HepG2 (cell line): ENCODE measurements around the gene SLC4A9. TPM values are rescaled to one million over a fixed set of nuclear protein-coding genes. Genes with fewer than 3 reads are reported as not detected.

ENCODE experiments used
- ATRX ChIP-seq: sonication (generic); formaldehyde crosslinking; IDR thresholded peaks from 2 replicates; pipeline ENCODE4 v1.4.0; 2020; ENCODE audit warnings: missing genetic modification reagents, borderline replicate concordance
- CENPX ChIP-seq: sonication (generic); formaldehyde crosslinking; IDR thresholded peaks from 2 replicates; pipeline ENCODE4 v1.9.0; 2021; ENCODE audit warnings: mild to moderate bottlenecking, missing genetic modification reagents, moderate library complexity
- ETV5 ChIP-seq: IDR thresholded peaks from 2 replicates; pipeline ENCODE4 v1.6.1; 2018; ENCODE audit warnings: missing biosample characterization, missing genetic modification reagents, inconsistent platforms, borderline replicate concordance
- FOXP1 ChIP-seq, 2 experiments: fragments of 450-650 bp in 1 of 2; IDR thresholded peaks; 2 replicates each; pipeline ENCODE4 v1.6.1; 2017 to 2018; ENCODE audit warnings: antibody characterized with exemption in 1 of 2
- PHF21A ChIP-seq: sonication (generic); formaldehyde crosslinking; IDR thresholded peaks from 2 replicates; pipeline ENCODE4 v1.5.0; 2020; ENCODE audit warnings: mild to moderate bottlenecking, missing genetic modification reagents
- ZC3H4 ChIP-seq: sonication (generic); formaldehyde crosslinking; IDR thresholded peaks from 2 replicates; pipeline ENCODE4 v1.4.0; 2020; ENCODE audit warnings: missing genetic modification reagents, borderline replicate concordance
- ZNF530 ChIP-seq: sonication (generic); formaldehyde crosslinking; IDR thresholded peaks from 2 replicates; pipeline ENCODE4 v1.5.0; 2020; ENCODE audit warnings: low read depth, mild to moderate bottlenecking, missing genetic modification reagents
- polyA plus RNA-seq, 8 experiments: library from polyadenylated mRNA; depleted of rRNA in 3 of 8; stranded (reverse) in 7 of 8; unstranded in 1 of 8; fragments of >200 nt; fragmentation: Illumina TruSeq in 4 of 8; extraction: Trizol in 4 of 8; gene quantifications; 2 replicates each; pipeline versions ENCODE4 v1.2.1 to v1.2.3, GENCODE V29; 2011 to 2016; ENCODE audit warnings: low read depth in 4 of 8, missing spikeins in 1 of 8, mixed read lengths in 1 of 8; ENCODE audit not compliant: insufficient read depth in 1 of 8
- total RNA-seq, 5 experiments: library from RNA; depleted of rRNA; stranded (reverse); fragments of >200 nt; fragmentation: Illumina TruSeq; extraction: Trizol; gene quantifications; 2 replicates each; pipeline ENCODE4 v1.2.3, GENCODE V29; 2016; ENCODE audit warnings: low read depth in 1 of 5
- TF ChIP-seq, protein P1 (sequence below): IDR thresholded peaks from 2 replicates; pipeline ENCODE4 v1.6.1; 2016; ENCODE audit warnings: low read depth
- TF ChIP-seq, protein P2 (sequence below): sonication (generic); formaldehyde crosslinking; IDR thresholded peaks from 2 replicates; pipeline ENCODE4 v1.4.0; 2020; ENCODE audit warnings: mild to moderate bottlenecking, missing genetic modification reagents, borderline replicate concordance
- TF ChIP-seq, protein P3 (sequence below): sonication (generic); formaldehyde crosslinking; IDR thresholded peaks from 2 replicates; pipeline ENCODE4 v1.9.0; 2021; ENCODE audit warnings: missing genetic modification reagents, mild to moderate bottlenecking, borderline replicate concordance
- TF ChIP-seq, protein P4 (sequence below): sonication (generic); formaldehyde crosslinking; IDR thresholded peaks from 2 replicates; pipeline ENCODE4 v1.9.0; 2021; ENCODE audit warnings: missing genetic modification reagents, borderline replicate concordance

The SLC4A9 gene
- total and polyA plus RNA-seq, 2 of the 13 experiments (the other 11 are each of a cell fraction or from before 2014, with no cell fraction given): not detected

DNA sequence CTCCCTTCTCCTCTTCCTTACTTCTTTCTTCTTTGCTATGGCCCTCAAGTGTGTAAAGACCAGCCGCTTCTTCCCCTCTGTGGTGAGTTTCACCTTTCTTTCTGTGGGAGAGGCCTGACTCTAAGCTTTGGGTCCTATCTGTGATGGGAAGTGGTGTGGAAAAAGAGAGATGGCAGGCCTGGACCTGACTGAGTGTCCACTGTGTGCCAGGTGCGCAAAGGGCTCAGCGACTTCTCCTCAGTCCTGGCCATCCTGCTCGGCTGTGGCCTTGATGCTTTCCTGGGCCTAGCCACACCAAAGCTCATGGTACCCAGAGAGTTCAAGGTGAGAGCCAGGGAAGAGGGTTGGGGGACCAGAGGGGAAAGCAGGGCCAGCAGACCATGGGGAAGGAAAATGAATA, 5.9 kb downstream of the SLC4A9 start (continued):
- TF ChIP-seq, protein P1, sequence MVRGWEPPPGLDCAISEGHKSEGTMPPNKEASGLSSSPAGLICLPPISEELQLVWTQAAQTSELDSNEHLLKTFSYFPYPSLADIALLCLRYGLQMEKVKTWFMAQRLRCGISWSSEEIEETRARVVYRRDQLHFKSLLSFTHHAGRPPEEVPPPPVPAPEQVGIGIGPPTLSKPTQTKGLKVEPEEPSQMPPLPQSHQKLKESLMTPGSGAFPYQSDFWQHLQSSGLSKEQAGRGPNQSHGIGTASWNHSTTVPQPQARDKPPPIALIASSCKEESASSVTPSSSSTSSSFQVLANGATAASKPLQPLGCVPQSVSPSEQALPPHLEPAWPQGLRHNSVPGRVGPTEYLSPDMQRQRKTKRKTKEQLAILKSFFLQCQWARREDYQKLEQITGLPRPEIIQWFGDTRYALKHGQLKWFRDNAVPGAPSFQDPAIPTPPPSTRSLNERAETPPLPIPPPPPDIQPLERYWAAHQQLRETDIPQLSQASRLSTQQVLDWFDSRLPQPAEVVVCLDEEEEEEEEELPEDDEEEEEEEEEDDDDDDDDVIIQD (CRISPR knock-in tag): no peak
- TF ChIP-seq, protein P2, sequence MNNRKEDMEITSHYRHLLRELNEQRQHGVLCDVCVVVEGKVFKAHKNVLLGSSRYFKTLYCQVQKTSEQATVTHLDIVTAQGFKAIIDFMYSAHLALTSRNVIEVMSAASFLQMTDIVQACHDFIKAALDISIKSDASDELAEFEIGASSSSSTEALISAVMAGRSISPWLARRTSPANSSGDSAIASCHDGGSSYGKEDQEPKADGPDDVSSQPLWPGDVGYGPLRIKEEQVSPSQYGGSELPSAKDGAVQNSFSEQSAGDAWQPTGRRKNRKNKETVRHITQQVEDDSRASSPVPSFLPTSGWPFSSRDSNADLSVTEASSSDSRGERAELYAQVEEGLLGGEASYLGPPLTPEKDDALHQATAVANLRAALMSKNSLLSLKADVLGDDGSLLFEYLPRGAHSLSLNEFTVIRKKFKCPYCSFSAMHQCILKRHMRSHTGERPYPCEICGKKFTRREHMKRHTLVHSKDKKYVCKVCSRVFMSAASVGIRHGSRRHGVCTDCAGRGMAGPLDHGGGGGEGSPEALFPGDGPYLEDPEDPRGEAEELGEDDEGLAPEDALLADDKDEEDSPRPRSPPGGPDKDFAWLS (CRISPR knock-in tag): no peak
- TF ChIP-seq ZC3H4 (CRISPR knock-in tag) (no peak), ATRX (CRISPR knock-in tag) (no peak), ETV5 (CRISPR knock-in tag) (no peak), CENPX (CRISPR knock-in tag) (no peak), ZNF530 (CRISPR knock-in tag) (no peak), PHF21A (CRISPR knock-in tag) (no peak), FOXP1 (IDR thresholded peaks at IDR 0.05) (no peak), FOXP1 (CRISPR knock-in tag; IDR thresholded peaks at IDR 0.05) (no peak)
- TF ChIP-seq, protein P3, sequence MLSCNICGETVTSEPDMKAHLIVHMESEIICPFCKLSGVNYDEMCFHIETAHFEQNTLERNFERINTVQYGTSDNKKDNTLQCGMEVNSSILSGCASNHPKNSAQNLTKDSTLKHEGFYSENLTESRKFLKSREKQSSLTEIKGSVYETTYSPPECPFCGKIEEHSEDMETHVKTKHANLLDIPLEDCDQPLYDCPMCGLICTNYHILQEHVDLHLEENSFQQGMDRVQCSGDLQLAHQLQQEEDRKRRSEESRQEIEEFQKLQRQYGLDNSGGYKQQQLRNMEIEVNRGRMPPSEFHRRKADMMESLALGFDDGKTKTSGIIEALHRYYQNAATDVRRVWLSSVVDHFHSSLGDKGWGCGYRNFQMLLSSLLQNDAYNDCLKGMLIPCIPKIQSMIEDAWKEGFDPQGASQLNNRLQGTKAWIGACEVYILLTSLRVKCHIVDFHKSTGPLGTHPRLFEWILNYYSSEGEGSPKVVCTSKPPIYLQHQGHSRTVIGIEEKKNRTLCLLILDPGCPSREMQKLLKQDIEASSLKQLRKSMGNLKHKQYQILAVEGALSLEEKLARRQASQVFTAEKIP (CRISPR knock-in tag): no peak
- TF ChIP-seq, protein P4, sequence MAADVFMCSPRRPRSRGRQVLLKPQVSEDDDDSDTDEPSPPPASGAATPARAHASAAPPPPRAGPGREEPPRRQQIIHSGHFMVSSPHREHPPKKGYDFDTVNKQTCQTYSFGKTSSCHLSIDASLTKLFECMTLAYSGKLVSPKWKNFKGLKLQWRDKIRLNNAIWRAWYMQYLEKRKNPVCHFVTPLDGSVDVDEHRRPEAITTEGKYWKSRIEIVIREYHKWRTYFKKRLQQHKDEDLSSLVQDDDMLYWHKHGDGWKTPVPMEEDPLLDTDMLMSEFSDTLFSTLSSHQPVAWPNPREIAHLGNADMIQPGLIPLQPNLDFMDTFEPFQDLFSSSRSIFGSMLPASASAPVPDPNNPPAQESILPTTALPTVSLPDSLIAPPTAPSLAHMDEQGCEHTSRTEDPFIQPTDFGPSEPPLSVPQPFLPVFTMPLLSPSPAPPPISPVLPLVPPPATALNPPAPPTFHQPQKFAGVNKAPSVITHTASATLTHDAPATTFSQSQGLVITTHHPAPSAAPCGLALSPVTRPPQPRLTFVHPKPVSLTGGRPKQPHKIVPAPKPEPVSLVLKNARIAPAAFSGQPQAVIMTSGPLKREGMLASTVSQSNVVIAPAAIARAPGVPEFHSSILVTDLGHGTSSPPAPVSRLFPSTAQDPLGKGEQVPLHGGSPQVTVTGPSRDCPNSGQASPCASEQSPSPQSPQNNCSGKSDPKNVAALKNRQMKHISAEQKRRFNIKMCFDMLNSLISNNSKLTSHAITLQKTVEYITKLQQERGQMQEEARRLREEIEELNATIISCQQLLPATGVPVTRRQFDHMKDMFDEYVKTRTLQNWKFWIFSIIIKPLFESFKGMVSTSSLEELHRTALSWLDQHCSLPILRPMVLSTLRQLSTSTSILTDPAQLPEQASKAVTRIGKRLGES: no peak
